ENCODE measurements around the gene PSMC2.

PSMC2 gene

DNA sequence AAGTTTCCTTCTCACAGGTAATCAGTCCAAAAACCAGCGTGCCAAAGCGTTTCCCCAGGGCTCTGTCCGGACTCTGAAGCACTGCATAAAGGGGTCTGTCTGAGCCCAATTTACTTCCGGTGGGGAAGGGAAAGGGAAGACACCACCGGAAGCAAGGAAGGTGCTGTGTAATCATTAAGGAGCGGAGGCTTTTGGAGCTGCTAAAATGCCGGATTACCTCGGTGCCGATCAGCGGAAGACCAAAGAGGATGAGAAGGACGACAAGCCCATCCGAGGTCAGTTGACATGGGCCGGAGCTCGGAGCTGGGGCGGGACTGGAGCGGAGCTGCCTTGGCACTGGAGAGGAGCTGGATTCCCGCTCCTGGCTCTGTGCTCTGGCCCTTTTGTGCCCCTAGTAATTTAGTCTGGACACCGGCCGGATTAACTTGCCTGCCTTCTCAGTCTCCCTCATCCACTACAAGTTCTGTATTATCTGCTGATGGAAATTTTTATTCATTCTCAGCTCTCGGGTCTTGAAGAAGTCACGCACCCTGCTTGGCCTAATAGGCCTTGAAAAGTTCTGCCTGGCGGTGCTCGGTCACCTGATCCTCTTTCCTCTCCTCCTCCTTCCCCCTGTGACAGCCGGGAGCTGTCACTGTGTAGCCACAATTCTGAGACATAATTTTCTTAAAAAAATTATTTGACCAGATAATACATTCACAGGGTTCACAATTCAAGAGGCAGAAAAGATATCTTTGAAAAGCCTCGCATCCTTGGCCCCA, at the start of gene PSMC2:
PSMC2 (plus strand) TSS at position 137 of the 761 bp plus-strand sequence; CDS start at position 206, 69 bp downstream.
- peak; percentile 68 for DNase-seq (ENCODE audit: low read depth)

DNA sequence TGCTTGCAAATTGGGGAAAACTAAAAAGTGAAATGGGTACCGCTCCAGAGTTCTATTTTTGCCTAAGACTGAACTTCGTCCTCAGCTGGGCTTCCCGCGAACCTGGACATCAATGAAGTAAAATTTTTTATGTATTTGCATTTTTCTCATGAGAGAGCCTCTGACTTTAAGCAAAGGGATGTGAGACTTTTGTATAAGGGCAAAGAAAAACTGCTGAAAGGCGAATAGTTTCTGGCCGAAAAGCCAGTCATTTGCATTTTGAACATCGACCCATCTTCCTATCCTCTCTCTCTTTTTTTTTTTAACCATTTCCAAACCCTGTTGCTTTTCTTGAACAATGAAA, 49.6 kb upstream of the PSMC2 start:
- no peak for DNase-seq (ENCODE audit: low read depth)

GRCh38 chr7:103299660-103300059, 47.8 kb upstream of the PSMC2 start:
- DNase-seq (ENCODE audit: low read depth), result no peak

DNA sequence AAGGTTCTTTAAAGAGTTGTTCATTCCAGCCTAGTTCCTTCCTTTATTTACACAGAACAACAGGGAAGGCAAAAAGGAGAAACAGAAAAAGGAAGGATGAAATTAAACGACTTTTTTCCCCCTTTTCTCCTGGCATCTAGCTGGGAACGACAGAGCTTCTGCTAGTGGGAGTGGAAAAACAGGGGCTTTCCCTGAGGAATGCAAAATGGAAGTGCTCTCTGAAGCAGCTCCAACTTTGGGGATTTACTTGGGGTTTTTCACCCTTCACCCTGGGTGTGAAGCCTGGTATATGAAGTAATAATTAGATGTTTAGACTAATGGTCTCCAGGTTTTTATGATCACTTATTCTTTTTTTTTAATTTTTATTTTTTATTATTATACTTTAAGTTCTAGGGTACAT, 46.0 kb upstream of the PSMC2 start:
- DNase-seq (ENCODE audit: low read depth), result no peak

- DNase-seq (ENCODE audit: low read depth), result no peak
Measured at GRCh38 chr7:103307503-103308231, 39.8 kb upstream of the PSMC2 start.

DNA sequence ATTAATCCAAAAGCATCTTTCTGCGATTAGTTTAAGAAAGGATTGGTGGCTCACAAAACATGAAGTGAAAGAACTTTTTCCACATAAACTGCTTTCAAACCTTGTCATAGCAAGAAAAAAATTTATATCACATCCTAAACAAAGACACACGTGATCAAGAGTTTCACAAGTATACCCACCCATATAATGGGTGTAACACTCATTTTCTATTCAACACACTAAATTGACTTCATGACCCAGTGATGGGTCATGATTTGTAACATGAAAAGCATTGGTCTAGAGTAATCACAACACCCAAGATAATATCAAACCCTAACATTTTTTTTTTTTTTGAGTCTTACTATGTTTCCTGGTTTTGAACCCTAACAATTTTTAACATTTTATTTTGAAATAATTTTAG, 32.6 kb upstream of the PSMC2 start:
- DNase-seq (ENCODE audit: low read depth), result no peak

DNA sequence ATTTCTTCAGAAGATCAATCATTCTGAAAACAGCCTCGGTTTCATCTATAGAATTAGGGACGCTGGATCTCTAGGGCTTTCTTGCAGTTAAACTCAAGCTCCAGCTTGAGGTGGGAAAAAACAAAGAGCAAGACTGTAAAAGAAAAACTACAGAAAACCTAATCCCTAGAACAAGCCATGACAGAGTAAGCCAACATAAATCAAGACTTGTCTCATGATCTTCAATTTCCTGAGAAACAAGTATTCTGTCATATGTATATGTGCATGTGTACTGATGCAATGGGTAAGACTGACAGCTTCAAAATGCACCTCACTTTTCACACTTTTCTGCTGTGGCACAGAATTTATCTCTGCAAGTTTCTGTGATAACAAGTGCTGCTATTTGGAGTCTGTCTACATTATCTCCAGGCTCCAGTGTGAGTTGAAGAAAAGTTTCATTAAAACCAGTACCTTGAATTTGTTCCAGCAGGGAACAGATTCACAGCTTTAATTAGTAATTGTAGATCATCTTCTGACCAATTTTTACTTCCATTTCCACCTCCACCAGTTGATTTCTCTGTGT, 31.0 kb upstream of the PSMC2 start:
- no peak for DNase-seq (ENCODE audit: low read depth)

- no peak for DNase-seq (ENCODE audit: low read depth)
Measured at GRCh38 chr7:103317009-103317408, 30.4 kb upstream of the PSMC2 start.

DNA sequence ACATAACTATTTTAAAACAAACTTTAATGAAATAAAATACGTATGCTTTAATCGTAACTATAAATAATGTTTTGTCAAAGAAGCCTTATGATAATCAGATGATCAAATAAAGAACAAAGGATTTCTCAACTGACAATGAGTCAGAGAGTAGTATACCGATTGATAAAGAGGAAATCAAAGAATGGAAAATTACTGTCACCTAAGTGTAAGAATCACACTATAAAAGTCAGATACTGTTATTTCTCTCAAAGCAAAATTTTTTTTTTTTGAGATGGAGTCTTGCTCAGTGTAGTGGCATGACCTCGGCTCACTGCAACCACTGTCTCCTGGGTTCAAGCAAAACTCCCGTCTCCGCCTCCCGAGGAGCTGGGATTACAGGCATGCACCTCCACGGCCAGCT, 21.7 kb upstream of the PSMC2 start:
- DNase-seq (ENCODE audit: low read depth), result no peak

DNA sequence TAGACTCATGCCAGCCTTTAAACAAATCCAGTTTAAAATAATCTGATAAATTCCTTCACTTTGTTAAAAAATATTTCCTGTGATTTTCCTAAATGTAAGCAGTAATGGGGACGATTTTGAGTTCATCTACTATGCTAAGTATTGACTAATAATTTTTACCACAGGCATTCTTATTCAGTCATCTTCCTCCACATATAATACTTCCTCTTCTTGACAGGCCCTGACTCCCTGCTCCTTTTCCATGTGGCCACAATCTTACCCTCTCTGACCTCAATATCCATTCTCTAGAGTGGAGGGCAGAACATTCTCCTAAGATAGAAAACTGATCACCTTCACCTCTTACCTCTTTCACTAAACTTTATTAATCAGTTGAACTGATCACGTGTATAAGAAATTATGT, 10.7 kb upstream of the PSMC2 start:
- no peak for DNase-seq (ENCODE audit: low read depth)

DNA sequence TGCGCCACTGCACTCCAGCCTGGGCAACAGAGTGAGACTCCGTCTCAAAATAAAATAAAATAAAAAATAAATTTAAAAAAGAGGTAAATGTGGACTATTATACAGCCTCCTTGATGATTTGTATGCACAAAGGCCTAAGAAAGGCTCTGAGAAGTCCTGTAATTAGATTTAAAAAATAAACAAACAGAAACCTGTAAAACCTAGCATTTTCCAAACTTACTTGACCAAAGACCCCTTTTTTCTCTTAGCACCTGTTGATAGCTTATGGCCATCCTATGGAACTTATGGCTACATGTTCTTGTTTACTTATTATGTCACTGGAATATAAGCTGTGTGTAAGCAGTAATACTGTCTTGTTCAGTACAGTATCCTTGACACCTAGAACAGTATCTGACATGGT, 8.6 kb upstream of the PSMC2 start:
- no peak for DNase-seq (ENCODE audit: low read depth)

GRCh38 chr7:103341466-103341865, 6.0 kb upstream of the PSMC2 start:
- DNase-seq (ENCODE audit: low read depth), result no peak

DNA sequence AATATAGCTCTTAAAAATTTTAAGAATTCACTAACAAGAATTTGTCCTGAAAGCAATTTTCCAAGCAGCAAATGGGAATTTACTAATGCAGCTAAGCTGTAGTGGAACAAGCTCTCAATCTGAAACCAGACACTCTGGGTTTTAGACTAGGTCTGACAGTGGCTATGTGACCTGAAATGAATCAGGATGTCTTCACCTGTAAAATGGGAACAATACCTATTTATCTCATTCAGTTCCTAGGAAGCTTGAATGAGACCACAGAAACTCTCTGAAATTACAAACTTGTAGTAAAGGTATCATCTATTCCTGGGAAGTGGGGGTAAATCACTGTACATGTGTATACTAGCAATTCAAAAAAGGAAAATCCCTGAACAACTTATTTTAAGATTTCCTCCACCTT, 4.1 kb upstream of the PSMC2 start:
- DNase-seq (ENCODE audit: low read depth), result no peak

DNA sequence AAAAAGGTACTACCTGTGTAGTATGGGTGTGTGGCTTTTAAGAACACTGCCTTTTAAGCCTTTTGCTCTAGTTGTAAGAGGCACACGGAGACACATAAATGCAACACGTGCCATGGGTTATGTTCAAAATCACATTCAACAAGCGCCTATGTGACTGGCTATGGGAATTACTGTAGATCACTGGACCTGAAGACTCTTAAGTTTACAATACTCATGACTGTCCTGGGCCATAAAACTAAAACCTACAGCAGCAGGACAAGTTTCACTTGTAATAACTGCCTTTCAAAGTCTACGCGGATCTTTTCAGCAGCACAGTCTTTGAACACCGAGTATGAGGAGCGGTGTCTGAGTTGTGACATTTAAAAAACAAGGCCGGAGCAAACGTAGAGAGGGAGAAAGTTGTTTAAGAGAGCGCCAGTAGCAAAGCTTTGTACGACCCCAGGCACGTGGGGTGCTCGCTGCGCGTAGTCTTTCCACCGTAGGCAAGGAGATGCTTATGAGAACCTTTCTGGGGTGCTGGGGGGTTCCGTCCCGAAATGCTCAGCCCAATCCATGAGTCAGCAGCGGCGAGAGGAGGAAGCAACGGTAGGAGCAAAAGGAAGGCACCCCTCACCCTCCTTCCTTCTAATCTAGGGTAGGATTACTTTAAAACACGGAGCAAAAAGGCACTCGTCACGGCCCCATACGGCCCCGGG, 3.5 kb upstream of the PSMC2 start:
- DNase-seq (ENCODE audit: low read depth), result peak; percentile 15

DNA sequence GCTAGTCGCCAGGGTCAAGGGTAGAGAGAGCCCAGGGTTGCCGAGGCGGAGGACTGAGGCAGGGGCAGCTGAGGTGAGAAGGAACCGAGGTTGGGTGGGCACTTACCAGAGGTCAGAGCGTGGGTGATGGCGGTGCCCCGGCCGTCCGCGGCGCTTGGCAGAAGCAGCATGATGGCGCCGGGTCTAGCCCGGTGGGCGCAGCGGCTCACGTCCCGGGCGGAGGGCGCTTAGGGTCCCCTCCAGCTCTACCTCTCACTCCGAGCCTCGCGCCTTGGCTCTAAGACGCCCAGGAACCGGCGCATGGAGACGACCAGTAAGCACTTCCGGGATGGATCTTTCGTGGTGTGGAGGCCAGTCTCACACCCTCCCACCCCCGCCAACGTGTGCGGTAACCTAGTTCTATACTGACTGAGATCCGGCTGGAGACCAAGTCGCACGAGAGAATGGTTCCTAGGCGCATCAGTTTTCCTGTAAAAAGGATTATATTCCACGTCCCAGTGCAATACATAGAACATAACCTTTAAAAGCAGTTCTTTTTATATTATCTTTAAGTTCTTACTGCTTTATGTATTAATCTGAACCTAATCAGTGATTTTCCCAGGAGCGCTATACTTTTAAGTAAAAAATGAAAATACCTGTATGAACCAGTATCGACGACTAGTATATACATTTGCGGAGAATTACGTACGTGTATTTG, 2.8 kb upstream of the PSMC2 start, which contains the start of gene DNAJC2:
DNAJC2 (minus strand) TSS at position 315 of the 697 bp plus-strand sequence; CDS start at position 170, 145 bp downstream.
- peak; percentile 74 for DNase-seq (ENCODE audit: low read depth)

- DNase-seq (ENCODE audit: low read depth), result no peak
Measured at GRCh38 chr7:103346396-103346795, 1.0 kb upstream of the PSMC2 start.

DNA sequence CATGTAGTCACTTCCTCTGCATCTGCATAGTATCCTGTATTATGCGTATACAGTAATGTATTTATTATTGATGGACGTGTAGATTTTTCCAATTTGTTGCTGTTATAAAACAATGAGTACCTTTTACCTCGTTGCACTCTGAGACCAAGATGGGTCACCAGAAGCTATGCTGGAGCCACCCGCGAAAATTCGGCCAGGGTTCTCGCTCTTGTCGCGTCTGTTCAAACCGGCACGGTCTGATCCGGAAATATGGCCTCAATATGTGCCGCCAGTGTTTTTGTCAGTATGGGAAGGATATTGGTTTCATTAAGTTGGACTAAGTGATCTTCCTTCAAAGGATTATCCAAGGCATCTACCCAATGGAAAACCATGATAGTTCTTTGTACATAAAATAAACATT, 1.0 kb downstream of the PSMC2 start:
- DNase-seq (ENCODE audit: low read depth), result no peak

- no peak for DNase-seq (ENCODE audit: low read depth)
Measured at GRCh38 chr7:103348959-103349358, 1.5 kb downstream of the PSMC2 start.

DNA sequence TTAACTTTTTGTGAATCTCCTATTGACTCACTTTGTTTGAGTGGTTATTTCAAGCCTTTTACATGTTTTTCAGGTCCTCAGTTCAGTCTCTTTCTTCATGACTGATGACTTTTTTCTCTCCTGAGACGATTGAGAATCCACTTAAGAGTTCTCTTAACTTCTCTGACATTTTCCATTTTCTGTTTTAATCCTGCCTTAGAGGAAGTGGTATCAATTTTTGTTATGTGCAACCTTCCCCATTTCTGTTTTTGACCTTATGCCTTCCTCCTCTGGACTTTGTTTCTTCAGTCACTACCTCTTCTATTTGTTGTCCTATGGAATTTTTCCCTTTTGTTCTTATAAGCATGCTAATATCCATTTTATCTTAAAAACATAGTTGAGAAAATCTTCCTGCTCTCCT, 2.4 kb downstream of the PSMC2 start:
- DNase-seq (ENCODE audit: low read depth), result no peak

- DNase-seq (ENCODE audit: low read depth), result no peak
Measured at GRCh38 chr7:103369432-103369831, 22.0 kb downstream of the PSMC2 start.

GRCh38 chr7:103373866-103374643, 26.6 kb downstream of the PSMC2 start:
- no peak for DNase-seq (ENCODE audit: low read depth)
